OCI-LY7 (cell line): ENCODE results near the gene PIEZO2. TPM values are rescaled to one million over a fixed set of nuclear protein-coding genes. Genes with fewer than 3 reads are reported as not detected.
"Not testable (repeated sequence)": the region's sequence is repeated elsewhere in the genome, so short reads cannot be mapped to it uniquely, and the experiment has no call there.

Source experiments
- BruUV-seq: library from RNA; stranded (reverse); fragments of 400-500 nt; replicated peaks from 2 replicates; lab custom pipeline; 2021; lab: Mats Ljungman, UMichigan
- CTCF ChIA-PET: fragments of 300-600 bp; sonication (Branson Sonifier 250); formaldehyde crosslinking; loops from one replicate; lab custom pipeline; 2022; ENCODE audit warnings: antibody characterized with exemption; ENCODE audit not compliant: unreplicated experiment; lab: Charles Lee
- POLR2A ChIA-PET: fragments of 300-600 bp; sonication (Branson Sonifier 250); formaldehyde crosslinking; loops from one replicate; lab custom pipeline; 2022; ENCODE audit warnings: antibody characterized with exemption; lab: Charles Lee
- DNase-seq: peaks from one replicate; pipeline ENCODE4 v3.0.0-alpha.2; 2015; ENCODE audit warnings: low spot score
- H2AFZ ChIP-seq: fragments of 200-600 bp; sonication (generic), shearing (Covaris generic); 2 replicates; pipeline ENCODE4 v1.6.1; 2014; ENCODE audit warnings: mild to moderate bottlenecking, antibody characterized with exemption, low read length, moderate library complexity
- H3K27ac ChIP-seq: fragments of 200-600 bp; sonication (generic); 2 replicates; pipeline ENCODE4 v1.5.1; 2014; ENCODE audit warnings: mixed run types, low read depth, mild to moderate bottlenecking, moderate library complexity, low read length, inconsistent platforms; ENCODE audit not compliant: poor library complexity, severe bottlenecking
- H3K36me3 ChIP-seq: fragments of 200-600 bp; sonication (generic); 2 replicates; pipeline ENCODE4 v1.6.1; 2014; ENCODE audit warnings: mild to moderate bottlenecking, antibody characterized with exemption, low read length, moderate library complexity, mixed read lengths; ENCODE audit not compliant: insufficient read depth
- H3K4me1 ChIP-seq: fragments of 200-600 bp; sonication (generic); 2 replicates; pipeline ENCODE4 v1.5.1; 2014; ENCODE audit warnings: mild to moderate bottlenecking, low read length; ENCODE audit not compliant: insufficient read depth, poor library complexity, severe bottlenecking
- H3K4me2 ChIP-seq: fragments of 200-600 bp; sonication (generic); 2 replicates; pipeline ENCODE4 v1.6.1; 2014; ENCODE audit warnings: mild to moderate bottlenecking, low read length
- H3K4me3 ChIP-seq: fragments of 200-600 bp; sonication (generic); 2 replicates; pipeline ENCODE4 v1.5.1; 2014; ENCODE audit warnings: mild to moderate bottlenecking, low read depth, low read length; ENCODE audit not compliant: poor library complexity, severe bottlenecking
- H3K79me2 ChIP-seq: fragments of 200-600 bp; sonication (generic); 2 replicates; pipeline ENCODE4 v1.6.1; 2016; ENCODE audit warnings: low read depth, mild to moderate bottlenecking, low read length, moderate library complexity, mixed read lengths; ENCODE audit not compliant: insufficient read depth
- H3K9me2 ChIP-seq: fragments of 200-600 bp; sonication (generic); 2 replicates; pipeline ENCODE4 v1.6.1; 2016; ENCODE audit warnings: mild to moderate bottlenecking, low read length, mixed read lengths; ENCODE audit not compliant: insufficient read depth
- H3K9me3 ChIP-seq: fragments of 200-600 bp; sonication (generic); 2 replicates; pipeline ENCODE4 v1.6.1; 2014; ENCODE audit warnings: mild to moderate bottlenecking, mixed run types, low read length, mixed read lengths
- H4K20me1 ChIP-seq: fragments of 200-600 bp; sonication (generic); 2 replicates; pipeline ENCODE4 v1.6.1; 2014; ENCODE audit warnings: mild to moderate bottlenecking, antibody characterized with exemption, low read length, moderate library complexity, mixed read lengths; ENCODE audit not compliant: insufficient read depth
- intact Hi-C: fragments of 100-400 bp; cut with micrococcal nuclease; formaldehyde crosslinking; loops from one replicate; pipeline ENCODE4 v1.10.0; 2022; ENCODE audit not compliant: unreplicated experiment
- microRNA-seq: library from miRNA; unstranded; fragments of <30 nt; microRNA quantifications from one replicate; pipeline ENCODE4 v1.2.0, GENCODE V29; 2022; ENCODE audit warnings: borderline replicate concordance
- small RNA-seq: library from RNA; depleted of rRNA; stranded (forward); fragments of <200 nt; gene quantifications from one replicate; pipeline ENCODE3, GENCODE V24; 2014
- total RNA-seq, 2 experiments: library from RNA; depleted of rRNA in 1 of 2; stranded (reverse); fragments of >200 nt in 1 of 2; shearing (Covaris generic) in 1 of 2; gene quantifications; 2 replicates each; pipeline ENCODE4 v1.2.3, GENCODE V29; 2014 to 2022

Gene PIEZO2
- total RNA-seq, 2 experiments from 2014 or later = 0.95 to 3.3 TPM

- H3K4me1 ChIP-seq, H3K27ac ChIP-seq, H3K9me2 ChIP-seq, H3K9me3 ChIP-seq, POLR2A ChIA-PET, BruUV-seq, H3K4me3 ChIP-seq, H3K36me3 ChIP-seq, H4K20me1 ChIP-seq, CTCF ChIA-PET, intact Hi-C loops, H3K79me2 ChIP-seq, H2AFZ ChIP-seq, H3K4me2 ChIP-seq, DNase-seq: not testable (repeated sequence)
Observed at GRCh38 chr18:10620670-10621329, 528.6 kb downstream of the PIEZO2 start.

Small RNA genes within 50 kb of the gene (microRNA-seq; reads per million reads assigned to microRNA genes)
- not detected for gene MIR6788

Small RNA genes within 50 kb of the gene (small RNA-seq; reads per million reads assigned to genes)
- gene AP001180.3 (not detected), gene AP001180.5 (not detected), gene MIR6788 (not detected)
